H1 (cell line): ENCODE results near the gene SFXN1. TPM values are rescaled to one million over a fixed set of nuclear protein-coding genes. Genes with fewer than 3 reads are reported as not detected.

ENCODE experiments used
- CTCF ChIA-PET: fragments of 300-600 bp; sonication (Branson Sonifier 250); formaldehyde crosslinking; loops from one replicate; lab custom pipeline; 2021; ENCODE audit not compliant: partially characterized antibody; lab: Charles Lee
- POLR2A ChIA-PET: fragments of 300-600 bp; sonication (Branson Sonifier 250); formaldehyde crosslinking; loops from one replicate; lab custom pipeline; 2021; ENCODE audit warnings: inconsistent platforms; ENCODE audit not compliant: partially characterized antibody; lab: Charles Lee
- DNase-seq, 2 experiments: peaks; one replicate each; pipeline versions ENCODE4 v3.0.0 to v3.0.0-alpha.2; 2010 to 2022; ENCODE audit warnings: low spot score in 2 of 2, low read depth in 1 of 2, mixed read lengths in 1 of 2
- FAIRE-seq: peaks from 2 replicates; lab custom pipeline; 2011; peaks lifted over from hg19 to GRCh38; lab: Jason Lieb, UNC
- H2AFZ ChIP-seq: 2 replicates; pipeline ENCODE4 v1.8.1; 2012; ENCODE audit warnings: low read length, inconsistent platforms
- H2AK5ac ChIP-seq: 2 replicates; pipeline ENCODE4 v1.6.1; 2013; ENCODE audit warnings: low read depth, low read length
- H2BK120ac ChIP-seq: replicated peaks from 2 replicates; pipeline ENCODE3; 2013; ENCODE audit warnings: low read depth, low read length, inconsistent platforms
- H2BK12ac ChIP-seq: 2 replicates; pipeline ENCODE4 v1.6.1; 2013; ENCODE audit warnings: low read depth, low read length
- H2BK15ac ChIP-seq: 2 replicates; pipeline ENCODE4 v1.6.1; 2013; ENCODE audit warnings: low read length
- H2BK20ac ChIP-seq: 2 replicates; pipeline ENCODE4 v1.6.1; 2013; ENCODE audit warnings: low read length
- H2BK5ac ChIP-seq: 2 replicates; pipeline ENCODE4 v1.6.1; 2013; ENCODE audit warnings: low read depth, low read length
- H3K14ac ChIP-seq: 2 replicates; pipeline ENCODE4 v1.6.1; 2013; ENCODE audit warnings: inconsistent platforms; ENCODE audit not compliant: insufficient read length
- H3K18ac ChIP-seq: 2 replicates; pipeline ENCODE4 v1.6.1; 2013; ENCODE audit warnings: low read length; ENCODE audit errors: extremely low read depth
- H3K23ac ChIP-seq: 2 replicates; pipeline ENCODE4 v1.6.1; 2013; ENCODE audit warnings: inconsistent platforms; ENCODE audit not compliant: insufficient read length
- H3K23me2 ChIP-seq: 2 replicates; pipeline ENCODE4 v1.6.1; 2013; ENCODE audit warnings: low read depth, low read length
- H3K27ac ChIP-seq: 2 replicates; pipeline ENCODE4 v1.6.1; 2011; ENCODE audit warnings: low read depth, low read length, inconsistent platforms
- H3K27me3 ChIP-seq, 4 experiments: replicated peaks in 1 of 4; 1 replicate in 1 of 4; 2 replicates in 3 of 4; pipeline versions ENCODE4 v1.6.1 to v1.8.1; 2011 to 2013; ENCODE audit warnings: low read length in 3 of 4, mild to moderate bottlenecking in 3 of 4, inconsistent platforms in 2 of 4, mixed read lengths in 2 of 4, moderate library complexity in 1 of 4; ENCODE audit not compliant: control insufficient read depth in 3 of 4, insufficient read depth in 3 of 4; ENCODE audit errors: extremely low read depth in 1 of 4
- H3K36me3 ChIP-seq, 4 experiments: 2 replicates each; pipeline versions ENCODE4 v1.6.1 to v1.8.1; 2011 to 2013; ENCODE audit warnings: mild to moderate bottlenecking in 4 of 4, low read length in 3 of 4, moderate library complexity in 2 of 4, control low read depth in 1 of 4, inconsistent platforms in 1 of 4; ENCODE audit not compliant: insufficient read depth in 4 of 4, control insufficient read depth in 2 of 4
- H3K4ac ChIP-seq: replicated peaks from 2 replicates; pipeline ENCODE3; 2013; ENCODE audit warnings: low read length, low read depth, mixed read lengths, inconsistent platforms; ENCODE audit not compliant: insufficient read length
- H3K4me1 ChIP-seq, 4 experiments: replicated peaks in 1 of 4; 1 replicate in 1 of 4; 2 replicates in 3 of 4; pipeline versions ENCODE4 v1.6.1 to v1.8.1; 2011 to 2013; ENCODE audit warnings: low read length in 3 of 4, inconsistent platforms in 2 of 4, mixed read lengths in 1 of 4; ENCODE audit not compliant: insufficient read depth in 4 of 4, control insufficient read depth in 3 of 4
- H3K4me2 ChIP-seq, 2 experiments: 2 replicates each; pipeline versions ENCODE4 v1.6.1 to v1.8.1; 2011 to 2013; ENCODE audit warnings: low read depth in 2 of 2, low read length in 2 of 2, control low read depth in 1 of 2, inconsistent platforms in 1 of 2, mild to moderate bottlenecking in 1 of 2; ENCODE audit not compliant: insufficient read depth in 1 of 2
- H3K4me3 ChIP-seq, 4 experiments: fragments of 200-600, 300-600 bp in 1 of 4; sonication (generic), shearing (Covaris generic), sonication (Bioruptor Twin) in 1 of 4; 2 replicates each; pipeline versions ENCODE4 v1.5.1 to v1.8.1; 2011 to 2016; ENCODE audit warnings: low read length in 4 of 4, low read depth in 3 of 4, control low read depth in 2 of 4, inconsistent platforms in 2 of 4, mild to moderate bottlenecking in 2 of 4, mixed read lengths in 1 of 4, moderate library complexity in 1 of 4; ENCODE audit not compliant: insufficient read depth in 2 of 4; ENCODE audit errors: extremely low read depth in 1 of 4
- H3K56ac ChIP-seq: replicated peaks from 2 replicates; pipeline ENCODE3; 2013; ENCODE audit warnings: low read depth, mild to moderate bottlenecking, mixed read lengths, low read length, inconsistent platforms; ENCODE audit not compliant: insufficient read length
- H3K79me1 ChIP-seq: 2 replicates; pipeline ENCODE4 v1.6.1; 2013; ENCODE audit warnings: low read depth, low read length, control low read depth
- H3K79me2 ChIP-seq, 2 experiments: 2 replicates each; pipeline versions ENCODE4 v1.6.1 to v1.8.1; 2012 to 2013; ENCODE audit warnings: low read length in 2 of 2, mild to moderate bottlenecking in 2 of 2, inconsistent platforms in 1 of 2; ENCODE audit not compliant: insufficient read depth in 2 of 2, control insufficient read depth in 1 of 2
- H3K9ac ChIP-seq, 4 experiments: replicated peaks in 1 of 4; 1 replicate in 1 of 4; 2 replicates in 3 of 4; pipeline versions ENCODE4 v1.6.1 to v1.8.1; 2011 to 2013; ENCODE audit warnings: low read depth in 3 of 4, low read length in 3 of 4, control low read depth in 2 of 4, mild to moderate bottlenecking in 2 of 4, moderate library complexity in 2 of 4, inconsistent platforms in 1 of 4; ENCODE audit errors: extremely low read depth in 1 of 4
- H3K9me3 ChIP-seq, 2 experiments: 2 replicates each; pipeline versions ENCODE4 v1.6.1 to v1.8.1; 2012 to 2013; ENCODE audit warnings: mild to moderate bottlenecking in 2 of 2, moderate library complexity in 2 of 2, control low read depth in 1 of 2, inconsistent platforms in 1 of 2, low read depth in 1 of 2, low read length in 1 of 2, mixed read lengths in 1 of 2; ENCODE audit not compliant: insufficient read depth in 2 of 2
- H4K20me1 ChIP-seq, 2 experiments: replicated peaks in 1 of 2; 2 replicates each; pipeline versions ENCODE3 to v1.8.1; 2011 to 2013; ENCODE audit warnings: inconsistent platforms in 2 of 2, low read length in 2 of 2, mild to moderate bottlenecking in 1 of 2; ENCODE audit not compliant: insufficient read depth in 2 of 2, control insufficient read depth in 1 of 2
- H4K5ac ChIP-seq: 2 replicates; pipeline ENCODE4 v1.6.1; 2013; ENCODE audit warnings: low read length, low read depth, mixed read lengths, inconsistent platforms; ENCODE audit not compliant: insufficient read length
- H4K8ac ChIP-seq: 2 replicates; pipeline ENCODE4 v1.8.0; 2013; ENCODE audit warnings: mild to moderate bottlenecking, moderate library complexity, low read length, inconsistent platforms; ENCODE audit not compliant: insufficient read depth; ENCODE audit errors: extremely low read depth
- H4K91ac ChIP-seq: replicated peaks from 2 replicates; pipeline ENCODE3; 2013; ENCODE audit warnings: low read length, mixed read lengths, inconsistent platforms; ENCODE audit not compliant: insufficient read length
- BCL11A ChIP-seq, 2 experiments: IDR thresholded peaks; one replicate each; pipeline ENCODE4 v1.6.1; 2011; ENCODE audit warnings: low read depth in 2 of 2, low read length in 2 of 2, mild to moderate bottlenecking in 2 of 2
- CEBPB ChIP-seq: IDR thresholded peaks from 2 replicates; pipeline ENCODE4 v1.6.1; 2012; ENCODE audit warnings: low read depth, low read length
- CREB1 ChIP-seq: IDR thresholded peaks from 2 replicates; pipeline ENCODE4 v1.6.1; 2012; ENCODE audit warnings: inconsistent platforms
- HDAC2 ChIP-seq, 2 experiments: fragments of 300-600 bp in 1 of 2; sonication (generic) in 1 of 2; IDR thresholded peaks; 2 replicates each; pipeline ENCODE4 v1.6.1; 2011 to 2012; ENCODE audit warnings: low read depth in 2 of 2, low read length in 2 of 2, mild to moderate bottlenecking in 2 of 2, moderate library complexity in 2 of 2, borderline replicate concordance in 1 of 2, inconsistent platforms in 1 of 2
- KDM4A ChIP-seq: IDR thresholded peaks from one replicate; pipeline ENCODE4 v1.7.1; 2012; ENCODE audit warnings: low read depth, mild to moderate bottlenecking, moderate library complexity, low read length, inconsistent platforms; ENCODE audit not compliant: severe bottlenecking
- SIN3A ChIP-seq, 2 experiments: IDR thresholded peaks in 1 of 2; conservative IDR thresholded peaks in 1 of 2; 2 replicates each; pipeline ENCODE4 v1.6.1; 2011 to 2012; ENCODE audit warnings: low read length in 2 of 2, improper control_type of control experiment in 1 of 2, low read depth in 1 of 2, mild to moderate bottlenecking in 1 of 2
- SIX5 ChIP-seq: IDR thresholded peaks from 2 replicates; pipeline ENCODE4 v1.6.1; 2011; ENCODE audit warnings: mild to moderate bottlenecking, low read depth, low read length
- SRF ChIP-seq: IDR thresholded peaks from 2 replicates; pipeline ENCODE4 v1.6.1; 2011; ENCODE audit warnings: mild to moderate bottlenecking, low read depth, low read length, moderate library complexity
- TAF1 ChIP-seq: IDR thresholded peaks from 2 replicates; pipeline ENCODE4 v1.6.1; 2011; ENCODE audit warnings: mild to moderate bottlenecking, low read depth, low read length
- WGBS, 2 experiments: shearing (Covaris generic) in 1 of 2; methylation state at CpG; one replicate each; pipeline versions ENCODE4 v1.1.6 to v1.1.7; 2013 to 2015; ENCODE audit warnings: low lambda C conversion rate in 2 of 2, mixed read lengths in 2 of 2, inconsistent platforms in 1 of 2, low coverage in 1 of 2, missing lambda C conversion rate in 1 of 2; ENCODE audit not compliant: insufficient replicate concordance in 2 of 2, insufficient coverage in 1 of 2, insufficient read length in 1 of 2; ENCODE audit errors: extremely low coverage in 1 of 2, missing lambda C conversion rate in 1 of 2; 5-methylcytosine and 5-hydroxymethylcytosine counted together
- polyA plus RNA-seq, 7 experiments: library from polyadenylated mRNA; depleted of rRNA in 3 of 7; stranded (reverse) in 5 of 7; unstranded in 2 of 7; fragments of >200 nt in 5 of 7; fragments of 200-250 nt in 2 of 7; gene quantifications; 1 replicate in 5 of 7; 2 replicates in 1 of 7; 4 replicates in 1 of 7; pipeline versions ENCODE4 v1.2.1 to v1.2.3, GENCODE V29; 2011 to 2013; ENCODE audit warnings: missing spikeins in 2 of 7, mixed read lengths in 2 of 7
- total RNA-seq: library from RNA; stranded (reverse); fragmentation: NEBNext Ultra II Directional; extraction: Animal tissue kit (Norgen Biotek cat#: 25700); gene quantifications from 2 replicates; pipeline ENCODE4 v1.2.1, GENCODE V29; 2021
- TF ChIP-seq, protein P1 (sequence below), 3 experiments: IDR thresholded peaks; 1 replicate in 2 of 3; 2 replicates in 1 of 3; pipeline versions ENCODE4 v1.5.1 to v1.6.1; 2011; ENCODE audit warnings: low read length in 3 of 3, mild to moderate bottlenecking in 3 of 3, inconsistent platforms in 2 of 3, low read depth in 1 of 3, moderate library complexity in 1 of 3; ENCODE audit not compliant: insufficient read depth in 1 of 3; ENCODE audit errors: control extremely low read depth in 1 of 3

Gene SFXN1
- total and polyA plus RNA-seq, 2 of the 8 experiments (the other 6 are each of a cell fraction or from before 2014, with no cell fraction given) = 72.7 to 97.6 TPM

DNA sequence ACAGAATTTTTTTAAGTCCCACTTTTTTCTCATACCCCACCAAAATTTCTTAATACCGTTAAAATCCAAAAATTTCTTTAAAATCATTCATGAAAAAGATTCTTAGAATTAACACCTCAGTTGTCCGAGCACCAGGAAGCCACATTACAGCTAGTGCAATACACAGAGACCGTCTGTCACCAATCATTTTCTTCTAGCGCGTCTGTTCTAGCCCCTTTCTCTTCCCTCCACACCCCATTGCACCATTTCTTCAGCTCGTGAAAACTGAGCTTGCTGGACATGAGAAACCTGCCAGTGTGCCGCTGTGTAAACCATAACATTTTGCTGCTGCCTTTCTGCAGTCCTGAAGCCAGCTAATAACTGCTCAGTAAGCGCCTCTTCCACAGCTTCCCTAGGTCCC lies 5.0 kb downstream of the SFXN1 start:
- peaks cover 12 to 93% of the 10 kb centered on the region in 2 experiments for H3K79me2 ChIP-seq
- no peaks in the 10 kb centered on the region for H3K9me3 ChIP-seq
- no peak overlapping the region for H2BK5ac ChIP-seq
- no peak overlapping the region for H2BK120ac ChIP-seq
- no peak overlapping the region for H3K14ac ChIP-seq
- 85 to 100% methylated on average over 1 to 8 of the region's 8 CpGs for WGBS, 2 experiments
- no peak overlapping the region for H3K18ac ChIP-seq
- H3K4ac ChIP-seq = no peak overlapping the region
- CTCF ChIA-PET = interaction anchor here (1.5 kb wide), 1 partner anchor 19 kb away, joined by 3 read pairs; no protein-coding TSS in a partner anchor
- no peak overlapping the region for H4K5ac ChIP-seq
- H3K56ac ChIP-seq = no peak overlapping the region
- H3K36me3 ChIP-seq = peaks cover 2 to 14% (median 11%) of the 10 kb centered on the region in 4 experiments; a peak in 6 of 8 replicates
- H2BK15ac ChIP-seq = no peak overlapping the region
- FAIRE-seq (no peak), DNase-seq (no peak)
- peaks cover 20% of the 10 kb centered on the region for H3K79me1 ChIP-seq
- H4K91ac ChIP-seq = no peak overlapping the region
- H3K4me1 ChIP-seq = peaks cover 2 to 5% (median 3%) of the 10 kb centered on the region in 4 experiments; a peak in 5 of 7 replicates
- H3K23me2 ChIP-seq = peaks cover 9% of the 10 kb centered on the region; the same call in 1 of the 2 replicates
- H4K20me1 ChIP-seq = peaks cover 26 to 28% of the 10 kb centered on the region in 2 experiments
- no peaks in the 10 kb centered on the region for H3K27me3 ChIP-seq
- no peak overlapping the region for H3K4me2 ChIP-seq
- POLR2A ChIA-PET = no interaction called here
- H2BK20ac ChIP-seq = no peak overlapping the region
- no peak overlapping the region for H3K4me3 ChIP-seq
- H2AFZ ChIP-seq = no peak overlapping the region
- H2BK12ac ChIP-seq = no peak overlapping the region
- H3K9ac ChIP-seq = no peak overlapping the region
- no peak overlapping the region for H3K27ac ChIP-seq
- H2AK5ac ChIP-seq = no peak overlapping the region
- H3K23ac ChIP-seq = no peak overlapping the region
- H4K8ac ChIP-seq = no peak overlapping the region
- TF ChIP-seq, protein P1, sequence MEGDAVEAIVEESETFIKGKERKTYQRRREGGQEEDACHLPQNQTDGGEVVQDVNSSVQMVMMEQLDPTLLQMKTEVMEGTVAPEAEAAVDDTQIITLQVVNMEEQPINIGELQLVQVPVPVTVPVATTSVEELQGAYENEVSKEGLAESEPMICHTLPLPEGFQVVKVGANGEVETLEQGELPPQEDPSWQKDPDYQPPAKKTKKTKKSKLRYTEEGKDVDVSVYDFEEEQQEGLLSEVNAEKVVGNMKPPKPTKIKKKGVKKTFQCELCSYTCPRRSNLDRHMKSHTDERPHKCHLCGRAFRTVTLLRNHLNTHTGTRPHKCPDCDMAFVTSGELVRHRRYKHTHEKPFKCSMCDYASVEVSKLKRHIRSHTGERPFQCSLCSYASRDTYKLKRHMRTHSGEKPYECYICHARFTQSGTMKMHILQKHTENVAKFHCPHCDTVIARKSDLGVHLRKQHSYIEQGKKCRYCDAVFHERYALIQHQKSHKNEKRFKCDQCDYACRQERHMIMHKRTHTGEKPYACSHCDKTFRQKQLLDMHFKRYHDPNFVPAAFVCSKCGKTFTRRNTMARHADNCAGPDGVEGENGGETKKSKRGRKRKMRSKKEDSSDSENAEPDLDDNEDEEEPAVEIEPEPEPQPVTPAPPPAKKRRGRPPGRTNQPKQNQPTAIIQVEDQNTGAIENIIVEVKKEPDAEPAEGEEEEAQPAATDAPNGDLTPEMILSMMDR (IDR thresholded peaks at IDR 0.05; ENCODE audit: control extremely low read depth in 1 of 3, insufficient read depth in 1 of 3, low read depth in 1 of 3, low read length in 3 of 3) = no peak
- no peak for TF ChIP-seq KDM4A
- no peak for TF ChIP-seq SIN3A (conservative IDR thresholded peaks at IDR 0.05 in 1 of 2, IDR thresholded peaks at IDR 0.05 in 1 of 2; ENCODE audit: low read depth in 1 of 2, low read length in 2 of 2)
- TF ChIP-seq SRF = no peak
- no peak for TF ChIP-seq BCL11A (IDR thresholded peaks at IDR 0.05; ENCODE audit: low read depth in 2 of 2, low read length in 2 of 2)
- TF ChIP-seq SIX5 = no peak
- TF ChIP-seq CREB1 = no peak
- no peak for TF ChIP-seq CEBPB
- no peak for TF ChIP-seq HDAC2 (IDR thresholded peaks at IDR 0.05; ENCODE audit: borderline replicate concordance in 1 of 2, low read depth in 2 of 2, low read length in 2 of 2)
- TF ChIP-seq TAF1 = no peak
